ENCODE results near the gene C11orf54.

The C11orf54 gene

DNA sequence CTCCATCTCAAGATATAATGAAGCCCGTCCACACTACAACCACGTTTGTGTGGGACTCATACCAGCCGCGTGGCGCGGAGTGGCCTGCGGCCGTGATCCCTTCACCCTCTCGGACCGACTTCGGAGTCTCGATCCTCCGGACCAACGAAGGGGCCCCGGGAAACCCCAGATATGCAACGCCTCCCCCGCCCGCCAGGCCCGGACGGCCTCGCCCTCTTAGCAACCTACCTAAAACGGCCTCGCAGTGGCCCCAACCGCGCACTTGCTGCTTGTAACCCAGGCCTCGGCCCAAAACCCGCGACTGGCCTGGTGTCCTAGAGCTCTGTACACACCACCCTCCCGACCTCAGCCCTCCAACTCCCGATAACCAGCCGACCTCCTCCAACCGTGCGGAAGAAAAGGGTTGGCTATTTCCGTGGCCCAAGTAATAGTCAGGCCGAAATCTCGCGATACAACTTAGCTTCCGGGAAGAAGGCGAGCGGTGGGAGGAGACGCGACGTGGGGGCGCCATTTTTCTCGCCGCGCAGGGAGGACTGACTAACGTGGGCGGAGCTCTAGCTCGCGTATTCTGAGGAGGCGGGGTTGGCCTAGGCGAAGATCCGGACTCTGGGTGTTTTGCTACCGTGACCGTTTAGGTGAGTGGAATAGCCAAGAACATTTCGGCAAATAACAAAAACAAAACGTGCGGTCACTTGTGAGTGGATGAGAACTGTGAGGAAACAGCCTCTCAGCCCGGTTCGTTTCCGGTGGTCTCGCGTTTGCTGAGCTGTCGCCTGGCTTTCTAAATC lies at the start of gene C11orf54, which contains the start of gene TAF1D:
C11orf54 (plus strand) TSS at position 579 of the 788 bp plus-strand sequence. CDS start 5,722 bp downstream, outside the sequence.
TAF1D (minus strand) TSS at position 402 of the 788 bp plus-strand sequence. CDS start 2,191 bp downstream, outside the sequence.
- peak; percentile 85 to 87 for DNase-seq (ENCODE audit: low read depth in 2 of 2)

DNA sequence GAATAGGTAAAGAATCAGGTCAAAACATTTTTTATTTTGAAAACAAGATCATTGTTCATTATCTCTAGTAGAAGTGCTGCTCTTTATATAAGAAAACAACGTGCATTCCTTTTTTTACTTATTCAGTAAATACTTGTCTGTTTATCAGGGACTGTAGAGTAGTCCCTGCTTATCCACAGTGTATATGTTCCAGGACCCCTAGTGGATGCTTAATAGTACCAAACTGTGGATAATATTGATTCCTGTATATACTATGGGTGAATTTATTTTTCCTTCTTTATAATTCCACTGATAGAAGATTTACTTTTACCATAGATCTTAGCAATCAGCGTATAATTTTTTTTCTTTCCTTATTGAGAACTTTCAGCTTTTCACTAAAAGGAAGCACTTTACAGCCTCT lies 47.4 kb upstream of the C11orf54 start:
- DNase-seq (ENCODE audit: low read depth in 2 of 2), result no peak

DNA sequence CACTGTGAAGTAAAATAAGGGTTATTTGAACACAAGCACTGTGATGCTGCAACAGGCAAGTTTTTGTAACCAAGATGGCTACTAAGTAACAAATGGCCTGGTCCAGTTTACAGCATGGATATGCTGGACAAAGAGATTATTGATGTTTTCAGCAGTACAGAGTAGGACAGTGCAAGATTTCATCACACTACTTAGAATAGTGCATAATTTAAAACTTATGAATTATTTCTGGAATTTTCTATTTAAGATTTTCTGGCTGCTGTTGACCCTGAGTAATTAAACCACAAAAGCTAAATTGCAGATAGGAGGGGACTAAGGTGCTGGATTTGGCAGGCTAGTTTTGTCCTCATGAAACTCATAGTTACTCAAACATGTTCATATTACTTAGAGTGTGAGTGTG lies 46.9 kb upstream of the C11orf54 start:
- DNase-seq (ENCODE audit: low read depth in 2 of 2), result no peak

DNA sequence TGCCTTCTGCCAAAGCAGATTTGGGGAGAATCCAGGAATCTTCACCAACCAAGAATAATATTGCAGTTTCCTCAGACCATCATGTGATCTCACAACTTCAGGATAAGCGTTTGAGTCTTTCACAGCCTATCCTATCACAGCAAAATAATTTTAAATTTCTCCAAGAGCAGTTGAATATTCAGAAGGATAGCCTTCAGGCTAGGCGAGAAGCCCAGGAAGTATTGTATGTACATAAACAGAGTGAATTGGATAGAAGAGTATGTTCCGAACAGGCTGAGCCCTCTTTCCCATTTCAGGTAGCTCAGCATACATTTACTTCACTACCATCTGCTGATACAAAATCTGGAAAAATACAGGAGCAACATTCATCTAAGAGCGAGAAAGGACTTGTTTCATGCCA lies 43.9 kb upstream of the C11orf54 start:
- no peak for DNase-seq (ENCODE audit: low read depth in 2 of 2)

DNA sequence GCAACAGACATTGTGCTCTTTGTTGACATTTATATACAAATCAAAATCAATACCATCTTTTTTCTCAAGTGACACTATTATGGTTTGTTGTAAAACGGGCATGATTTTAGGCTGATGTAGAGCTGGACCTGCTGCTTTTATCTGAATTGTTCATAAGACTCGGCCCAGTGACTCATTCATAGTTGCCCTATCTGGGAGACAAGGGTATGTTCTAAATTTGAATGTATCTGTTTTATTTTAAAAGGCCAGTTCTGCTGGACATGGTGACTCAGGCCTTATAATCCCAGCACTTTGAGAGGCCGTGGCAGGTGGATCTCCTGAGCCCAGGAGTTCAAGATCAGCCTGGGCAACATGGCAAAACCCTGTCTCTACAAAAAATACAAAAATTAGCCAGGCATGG lies 40.6 kb upstream of the C11orf54 start:
- no peak for DNase-seq (ENCODE audit: low read depth in 2 of 2)

DNA sequence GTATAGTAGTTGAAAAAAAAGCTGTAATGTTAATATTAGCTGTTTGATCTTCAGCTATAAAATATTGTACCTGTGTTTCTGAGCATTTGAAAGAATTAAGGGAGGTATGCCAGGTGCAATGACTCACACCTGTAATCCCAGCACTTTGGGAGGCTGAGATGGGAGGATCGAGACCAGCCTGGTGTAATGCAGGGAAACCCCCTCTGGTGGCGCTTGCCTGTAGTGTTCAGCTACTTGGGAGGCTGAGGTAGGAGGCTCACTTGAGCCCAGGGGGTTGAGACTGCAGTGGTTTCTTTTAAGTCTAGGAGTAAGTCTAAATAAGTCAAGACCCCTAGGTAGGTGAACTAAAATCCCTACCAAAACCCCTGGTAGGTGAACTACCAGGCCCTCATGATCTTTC lies 37.2 kb upstream of the C11orf54 start:
- DNase-seq (ENCODE audit: low read depth in 2 of 2), result no peak

DNA sequence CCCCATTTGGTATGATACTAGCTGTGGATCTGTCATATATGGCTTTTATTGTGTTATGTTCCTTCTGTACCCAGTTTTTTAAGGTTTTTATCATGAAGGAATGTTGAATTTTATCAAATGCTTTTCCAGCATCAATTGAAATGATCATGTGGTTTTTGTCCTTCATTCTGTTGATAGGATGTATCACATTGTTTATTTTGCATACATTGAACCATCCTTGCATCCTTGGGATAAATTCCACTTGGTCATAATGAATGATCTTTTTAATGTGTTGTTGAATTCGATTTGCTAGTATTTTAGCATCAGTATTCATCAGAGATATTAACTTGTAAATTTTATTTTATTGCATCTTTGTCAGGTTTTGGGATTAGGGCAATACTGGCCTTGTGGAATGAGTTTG lies 31.2 kb upstream of the C11orf54 start:
- no peak for DNase-seq (ENCODE audit: low read depth in 2 of 2)

DNA sequence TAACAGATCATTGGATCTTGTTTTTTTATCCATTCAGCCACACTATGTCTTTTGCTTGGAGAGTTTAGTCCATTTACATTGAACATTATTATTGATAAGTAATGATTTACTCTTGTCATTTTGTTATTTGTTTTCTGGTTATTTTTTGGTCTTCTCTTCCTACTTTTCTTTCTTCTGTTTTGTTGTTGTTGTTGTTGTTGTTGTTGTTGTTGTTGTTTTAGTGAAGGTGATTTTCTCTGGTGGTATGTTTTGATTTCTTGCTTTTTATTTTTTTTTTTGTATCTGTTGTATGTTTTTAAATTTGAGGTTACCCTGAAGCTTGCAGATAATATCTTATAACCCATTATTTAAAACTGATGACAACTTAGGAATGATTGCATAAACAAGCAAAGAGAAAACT lies 28.8 kb upstream of the C11orf54 start:
- no peak for DNase-seq (ENCODE audit: low read depth in 2 of 2)

DNA sequence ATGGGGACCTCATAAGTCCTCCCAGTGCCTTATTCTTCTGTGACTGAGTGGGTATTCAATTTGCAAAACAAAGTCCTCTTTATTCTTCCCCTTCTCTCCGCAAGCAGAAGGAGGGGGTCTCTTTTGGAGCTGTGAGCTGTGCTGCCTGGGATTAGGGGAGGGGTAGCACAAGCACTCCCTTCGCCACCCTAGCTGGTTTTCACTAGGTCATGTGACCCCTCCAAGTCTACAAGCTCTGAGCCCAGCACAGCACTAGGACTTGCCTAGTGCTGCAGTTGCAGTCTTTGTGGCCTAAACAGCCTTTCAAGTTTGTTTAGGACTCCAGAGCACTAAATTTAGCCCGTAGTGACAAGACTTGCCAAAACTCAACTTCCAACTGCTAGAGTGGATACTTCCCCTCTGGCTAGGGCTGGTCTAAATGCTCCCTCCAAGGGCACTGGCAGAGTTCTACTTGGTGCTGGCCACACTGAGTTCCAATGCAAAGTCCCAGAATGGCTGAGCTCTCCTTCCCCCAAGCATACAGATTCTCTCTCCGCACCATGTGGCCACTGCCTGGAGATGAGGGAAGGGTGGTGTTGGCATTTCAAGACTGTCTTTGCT lies 25.6 kb upstream of the C11orf54 start:
- no peak for DNase-seq (ENCODE audit: low read depth in 2 of 2)

DNA sequence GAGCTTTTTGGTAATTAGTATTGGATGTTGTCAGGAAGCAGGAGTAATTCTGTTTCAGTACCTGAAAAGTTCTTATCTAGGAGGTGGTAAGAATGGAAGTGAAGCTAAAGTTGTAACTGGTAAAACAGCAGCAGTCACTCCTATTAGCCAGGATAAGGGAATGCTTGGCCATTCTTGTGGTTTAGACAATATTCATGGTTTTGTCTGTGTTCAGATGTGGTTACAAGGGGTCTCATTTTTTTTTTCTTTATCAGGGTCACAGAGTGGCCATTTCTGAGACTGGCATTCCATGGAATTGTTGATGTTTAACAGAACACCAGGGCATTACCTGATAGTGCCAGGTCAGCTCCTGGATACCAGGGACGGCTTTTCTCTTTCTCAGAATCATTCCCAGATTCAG lies 24.0 kb upstream of the C11orf54 start:
- no peak for DNase-seq (ENCODE audit: low read depth in 2 of 2)

DNA sequence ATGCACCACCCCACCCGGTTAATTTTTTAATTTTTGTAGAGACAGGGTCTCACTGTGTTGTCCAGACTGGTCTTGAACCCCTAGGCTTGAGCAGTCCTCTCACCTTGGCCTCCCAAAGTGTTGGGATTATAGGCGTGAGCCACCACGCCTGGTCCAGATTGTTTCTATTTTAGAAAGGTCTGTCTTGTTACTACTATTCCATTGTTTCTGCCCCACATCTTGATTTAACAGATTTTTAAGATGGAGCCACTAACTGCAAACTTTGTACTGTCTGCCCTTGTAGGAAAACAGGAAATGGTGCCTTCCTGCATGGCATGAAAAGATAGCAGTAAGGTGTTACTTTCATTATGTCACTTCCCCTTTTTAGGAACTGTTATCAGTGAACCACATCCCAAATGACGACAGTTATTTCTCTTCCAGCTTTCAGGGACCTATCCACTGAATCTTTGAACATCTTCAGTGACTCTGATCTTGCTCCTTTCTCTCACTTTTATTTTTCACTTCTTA lies 23.4 kb upstream of the C11orf54 start:
- DNase-seq (ENCODE audit: low read depth in 2 of 2), result no peak

DNA sequence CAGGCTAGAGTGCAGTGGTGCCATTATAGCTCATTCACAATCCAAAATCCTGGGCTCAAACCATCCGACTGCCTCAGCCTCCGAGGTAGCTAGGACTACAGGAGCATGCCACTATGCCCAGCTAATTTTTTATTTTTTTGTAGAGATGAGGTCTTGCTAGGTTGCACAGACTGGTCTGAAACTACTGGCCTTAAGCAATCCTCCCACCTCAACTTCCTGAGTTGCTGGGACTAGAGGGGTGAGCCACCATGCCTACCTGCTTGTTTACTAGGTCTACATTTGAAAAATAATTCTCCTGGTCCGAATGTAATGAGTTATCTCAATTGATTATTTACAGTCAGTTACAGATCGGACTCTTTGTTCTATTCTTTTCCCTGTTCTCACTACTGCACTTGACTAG lies 22.2 kb upstream of the C11orf54 start:
- DNase-seq (ENCODE audit: low read depth in 2 of 2), result no peak

DNA sequence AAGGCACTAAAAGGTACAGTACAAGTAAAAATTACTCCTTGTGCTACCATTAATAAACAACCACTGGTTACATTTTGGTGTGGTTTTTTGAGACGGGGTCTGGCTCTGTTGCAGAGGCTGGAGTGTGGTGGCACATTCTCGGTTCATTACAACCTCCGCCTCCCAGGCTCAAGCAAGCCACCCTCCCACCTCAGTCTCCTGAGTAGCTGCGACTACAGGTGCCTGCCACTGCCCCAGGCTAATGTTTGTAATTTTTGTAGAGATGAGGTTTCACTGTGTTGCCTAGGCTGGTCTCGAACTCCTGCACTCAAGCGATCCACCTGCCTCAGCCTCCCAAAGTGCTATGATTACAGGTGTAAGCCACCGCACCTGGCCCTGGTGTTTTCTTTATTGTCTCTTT lies 20.9 kb upstream of the C11orf54 start:
- no peak for DNase-seq (ENCODE audit: low read depth in 2 of 2)

DNA sequence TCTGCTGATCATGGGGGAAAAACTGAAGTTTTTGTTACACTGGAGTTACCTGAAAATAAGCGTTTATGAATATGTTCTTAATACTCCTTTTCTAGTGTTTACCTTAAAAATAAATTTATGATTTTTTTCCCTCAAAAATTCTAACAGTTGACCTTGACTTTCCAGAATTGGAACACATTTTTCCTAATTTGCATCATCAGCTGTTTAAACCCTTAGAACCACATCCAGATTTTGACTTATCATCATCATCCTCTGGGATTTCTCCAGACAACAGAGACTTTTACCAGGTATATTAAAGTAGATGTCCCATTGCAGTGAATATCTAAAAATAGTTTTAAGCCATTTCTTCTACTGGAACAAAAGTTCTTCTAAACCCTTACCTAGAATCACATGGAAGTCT lies 17.4 kb upstream of the C11orf54 start:
- DNase-seq (ENCODE audit: low read depth in 2 of 2), result no peak

DNA sequence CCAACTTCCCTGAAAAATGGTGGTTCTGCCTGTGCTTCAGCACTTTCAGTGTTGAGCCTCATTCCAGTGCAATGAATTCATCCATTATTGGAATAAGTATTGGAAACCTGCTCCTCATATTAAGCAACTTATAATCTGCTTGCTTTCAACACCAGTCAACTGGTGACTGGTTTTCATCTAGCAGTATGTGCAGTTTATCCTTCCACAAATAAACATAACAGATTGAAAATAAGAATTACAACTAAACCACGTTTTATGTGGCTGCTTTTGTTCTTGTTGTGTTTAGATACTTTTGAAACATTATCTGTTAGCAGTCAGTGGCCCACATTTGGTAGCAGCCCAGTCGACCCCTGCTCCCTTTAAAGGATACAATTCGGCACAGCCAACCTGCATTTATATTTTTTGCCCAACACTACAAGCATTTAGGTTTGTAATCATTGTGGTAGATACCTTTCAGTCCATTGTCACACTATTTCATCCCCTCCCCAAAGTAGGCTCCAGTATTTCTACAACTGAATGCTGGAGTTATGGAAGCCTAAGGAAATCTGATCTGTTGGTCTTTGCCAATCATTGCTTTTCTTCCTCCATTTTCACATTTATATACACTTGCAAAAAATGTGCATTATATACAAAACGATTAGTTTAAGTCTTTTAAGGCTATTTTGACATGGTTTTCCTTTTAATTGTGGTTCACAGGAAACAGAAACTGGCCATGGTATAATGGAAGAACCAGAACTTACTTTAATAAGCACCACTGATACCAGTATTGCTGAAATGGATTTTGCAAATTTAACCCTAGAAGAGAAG lies 13.3 kb upstream of the C11orf54 start:
- DNase-seq (ENCODE audit: low read depth in 2 of 2), result no peak

DNA sequence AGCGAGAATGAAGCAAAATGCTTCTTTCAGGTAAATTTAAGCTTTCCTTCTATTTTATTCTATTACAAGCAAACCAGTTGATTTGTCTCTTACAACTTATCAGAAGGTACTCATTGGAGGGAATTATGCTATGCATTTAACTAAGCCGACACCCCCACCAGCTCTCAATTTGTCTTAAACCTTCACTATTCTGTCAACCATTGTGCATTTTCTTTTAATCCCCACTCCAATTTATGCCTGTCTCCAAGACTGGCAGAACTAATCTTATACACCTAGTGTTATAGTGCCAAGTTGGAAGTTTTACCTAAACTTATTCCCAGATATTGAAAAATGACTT lies 12.7 kb upstream of the C11orf54 start:
- DNase-seq (ENCODE audit: low read depth in 2 of 2), result no peak

DNA sequence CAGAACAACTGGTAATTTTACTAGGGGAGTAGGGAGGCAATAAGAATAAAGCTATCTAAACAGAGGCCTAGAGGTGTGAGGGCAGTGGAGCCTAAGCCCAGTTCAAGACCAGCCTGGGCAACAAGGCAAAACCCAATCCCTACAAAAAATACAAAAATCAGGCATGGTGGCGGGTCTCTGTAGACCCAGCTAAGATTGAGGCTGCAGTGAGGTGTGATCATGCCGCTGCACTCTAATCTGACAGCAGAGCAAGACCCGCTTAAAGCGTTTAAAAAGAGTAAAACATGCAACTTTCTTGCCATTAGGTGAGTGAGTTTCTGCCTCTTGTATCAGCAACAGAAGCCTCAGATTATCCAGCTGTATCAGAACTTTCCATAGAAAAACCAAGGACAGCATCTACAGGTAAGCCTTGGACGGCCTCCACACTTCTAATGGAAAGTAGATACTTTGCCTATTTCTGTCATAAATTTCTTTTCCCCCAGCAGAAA lies 12.3 kb upstream of the C11orf54 start:
- DNase-seq (ENCODE audit: low read depth in 2 of 2), result no peak

DNA sequence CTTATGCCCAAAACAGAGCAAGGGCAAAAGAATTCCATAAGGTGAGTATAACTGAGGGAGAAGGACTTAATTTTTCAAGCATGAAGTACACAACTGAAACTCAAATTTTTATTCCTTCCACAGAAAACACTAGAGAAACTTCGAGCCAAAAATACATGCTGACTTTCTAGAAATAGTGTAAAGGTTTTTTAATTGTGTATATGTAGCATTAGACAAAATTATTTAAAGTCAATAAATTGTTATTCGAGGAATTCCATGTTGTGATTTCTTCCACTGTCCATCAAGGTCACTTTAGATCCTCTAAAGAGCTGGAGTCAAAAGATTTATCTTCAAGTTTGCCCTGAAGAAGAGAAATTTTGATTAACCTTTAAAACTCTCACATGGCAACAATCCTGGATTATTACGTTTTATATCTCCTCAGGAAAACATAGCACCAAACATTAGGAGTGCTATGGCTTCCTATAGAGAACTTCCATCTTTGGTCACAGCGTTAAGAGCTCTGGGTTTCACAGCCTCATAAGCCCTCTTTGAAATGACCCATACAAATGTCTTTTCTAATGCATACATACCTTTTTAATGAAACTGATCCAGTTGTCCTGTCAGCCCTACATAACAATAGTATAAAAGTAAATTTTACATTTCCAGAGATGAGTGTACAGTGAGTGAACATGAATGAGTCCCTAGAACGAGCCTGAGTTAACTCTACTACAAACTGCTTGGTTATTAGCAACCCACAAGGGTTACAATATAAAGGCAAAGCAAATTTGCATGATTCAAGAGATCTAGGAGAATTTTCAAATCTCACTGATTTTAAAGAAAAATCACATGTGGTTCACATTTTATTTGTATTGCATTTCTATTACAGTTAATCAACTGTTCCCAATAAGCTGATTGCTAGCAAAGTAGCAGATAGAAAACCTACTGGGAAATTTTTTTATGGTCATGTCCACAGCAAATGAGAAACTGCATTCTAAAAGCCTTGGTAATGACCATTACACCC lies 11.1 kb upstream of the C11orf54 start:
- no peak for DNase-seq (ENCODE audit: low read depth in 2 of 2)

DNA sequence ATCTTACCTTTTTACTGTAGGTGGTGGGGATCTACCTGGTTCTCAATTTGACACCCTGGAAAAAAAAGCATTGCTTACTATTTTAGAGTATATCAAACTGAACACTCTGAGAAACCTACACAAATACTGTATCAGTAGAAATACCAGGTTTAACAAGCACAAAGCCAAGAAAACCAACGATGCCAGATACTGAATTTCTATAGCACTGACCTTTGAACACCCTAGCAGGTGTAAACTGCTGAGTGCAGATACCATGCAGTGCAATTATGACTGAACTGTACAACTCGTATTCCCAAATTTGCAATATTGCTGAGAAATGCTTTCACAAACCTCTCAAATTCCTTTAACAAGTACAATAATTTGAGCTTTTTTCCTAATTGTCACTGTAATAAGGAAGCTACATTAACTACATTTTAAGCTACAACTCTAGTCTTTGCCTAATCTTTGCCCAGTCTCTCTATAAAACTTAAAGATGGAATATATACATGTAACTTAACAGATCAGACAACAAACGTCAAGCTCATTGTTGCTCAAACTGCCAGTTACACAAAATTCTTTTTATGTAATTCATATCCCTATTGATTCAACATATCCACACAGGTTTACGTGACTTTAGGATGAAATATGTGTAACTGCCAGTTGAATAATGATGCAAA lies 9.1 kb upstream of the C11orf54 start:
- DNase-seq (ENCODE audit: low read depth in 2 of 2), result no peak

DNA sequence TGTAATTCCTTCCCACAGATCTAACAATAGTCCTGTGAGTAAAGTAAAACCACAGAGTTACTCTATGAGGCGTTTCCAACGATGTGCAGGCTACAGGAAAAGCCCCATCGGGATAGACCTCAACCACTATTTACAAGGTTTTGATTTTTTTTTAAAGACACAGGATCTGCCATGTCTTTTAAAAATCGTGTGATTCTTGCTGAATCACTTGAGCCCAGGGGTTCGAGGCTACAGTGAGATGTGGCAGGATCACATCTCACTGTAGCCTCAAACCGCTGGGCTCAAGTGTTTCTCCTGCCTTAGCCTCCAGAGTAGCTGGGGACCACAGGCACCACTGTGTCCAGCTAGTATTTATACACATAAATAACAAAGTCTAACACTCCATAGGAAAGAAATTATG lies 8.0 kb upstream of the C11orf54 start:
- no peak for DNase-seq (ENCODE audit: low read depth in 2 of 2)
